ENCODE data around the gene XRCC6. TPM values are rescaled to one million over a fixed set of nuclear protein-coding genes. Genes with fewer than 3 reads are reported as not detected.

XRCC6 gene
- total and polyA plus RNA-seq, 9 of the 15 experiments (the other 6 are each of a cell fraction or from before 2014, with no cell fraction given), result 151 to 440 (median 318) TPM

- TF ChIP-seq ARID4B (CRISPR knock-in tag; IDR thresholded peaks at IDR 0.05) (peak; percentile 70; the same call in 1 of the 2 replicates), ZBTB1 (CRISPR knock-in tag; IDR thresholded peaks at IDR 0.05; ENCODE audit: borderline replicate concordance, low read depth) (no peak), CREB1 (IDR thresholded peaks at IDR 0.05) (peak; percentile 97), CREB1 (CRISPR knock-in tag; IDR thresholded peaks at IDR 0.05) (peak; percentile 98), SETDB1 (IDR thresholded peaks at IDR 0.05; ENCODE audit: low read length) (no peak), POLR2H (tag; IDR thresholded peaks at IDR 0.05; ENCODE audit: low read depth) (peak; percentile 24; the same call in 1 of the 2 replicates), POLR2G (IDR thresholded peaks at IDR 0.05; ENCODE audit: low read depth, low read length) (peak; percentile 87), ZNF311 (CRISPR knock-in tag; IDR thresholded peaks at IDR 0.05) (no peak), YY1 (IDR thresholded peaks at IDR 0.05; ENCODE audit: borderline replicate concordance in 1 of 3, control insufficient read depth in 1 of 3, extremely low read depth in 1 of 3, insufficient read depth in 3 of 3, insufficient read length in 1 of 3, insufficient replicate concordance in 2 of 3, low read depth in 1 of 3, low read length in 2 of 3) (peak in 1 of 3 experiments; percentile 40), MED1 (CRISPR knock-in tag; IDR thresholded peaks at IDR 0.05; ENCODE audit: borderline replicate concordance) (no peak), MNT (conservative IDR thresholded peaks at IDR 0.05) (peak; percentile 73 to 85), STAT5B (CRISPR knock-in tag; IDR thresholded peaks at IDR 0.05) (no peak), RNF219 (CRISPR knock-in tag; IDR thresholded peaks at IDR 0.05) (no peak), ZBTB7A (IDR thresholded peaks at IDR 0.05; ENCODE audit: borderline replicate concordance, control insufficient read depth, low read depth, low read length) (no peak), NCOA1 (IDR thresholded peaks at IDR 0.05; ENCODE audit: low read depth) (peak; percentile 75), COPS2 (conservative IDR thresholded peaks at IDR 0.05) (no peak)
- TF ChIP-seq, protein P1, sequence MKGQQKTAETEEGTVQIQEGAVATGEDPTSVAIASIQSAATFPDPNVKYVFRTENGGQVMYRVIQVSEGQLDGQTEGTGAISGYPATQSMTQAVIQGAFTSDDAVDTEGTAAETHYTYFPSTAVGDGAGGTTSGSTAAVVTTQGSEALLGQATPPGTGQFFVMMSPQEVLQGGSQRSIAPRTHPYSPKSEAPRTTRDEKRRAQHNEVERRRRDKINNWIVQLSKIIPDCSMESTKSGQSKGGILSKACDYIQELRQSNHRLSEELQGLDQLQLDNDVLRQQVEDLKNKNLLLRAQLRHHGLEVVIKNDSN (CRISPR knock-in tag; IDR thresholded peaks at IDR 0.05), result no peak
Observed at GRCh38 chr22:41682033-41682807, 61.1 kb downstream of the XRCC6 start (continued).

All from K562 (cell line).